Measurements from ENCODE around the gene NPDC1. TPM values are rescaled to one million over a fixed set of nuclear protein-coding genes. Genes with fewer than 3 reads are reported as not detected.

The NPDC1 gene
- total RNA-seq, 1 donor from 2014 or later = 152 TPM

DNA sequence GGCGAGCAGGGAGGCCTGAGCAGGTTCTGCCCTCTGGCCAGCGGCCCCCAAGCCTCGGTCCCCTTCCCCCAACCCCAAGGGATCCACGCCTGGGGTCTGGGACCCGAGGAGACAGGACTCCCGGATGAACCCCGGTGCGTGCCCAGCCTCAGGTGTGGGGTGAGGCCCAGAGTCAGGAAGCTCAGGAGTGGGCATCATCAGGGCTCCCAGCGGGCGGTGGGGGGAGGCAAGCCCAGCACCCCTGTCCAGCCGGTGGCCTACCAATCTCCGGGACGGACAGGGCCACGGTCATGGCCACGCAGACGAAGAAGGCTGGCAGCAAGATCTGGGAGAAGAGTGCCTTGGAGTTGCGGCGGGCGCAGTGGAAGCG, 32.4 kb downstream of the NPDC1 start:
- no peaks in the 10 kb centered on the region for H3K9me3 ChIP-seq
- H3K27me3 ChIP-seq = no peaks in the 10 kb centered on the region
- intact Hi-C loops (cut with DNase I) = no loop called here
- no peak overlapping the region for H3K4me3 ChIP-seq
- ATAC-seq = no peak
- TF ChIP-seq, protein P1, sequence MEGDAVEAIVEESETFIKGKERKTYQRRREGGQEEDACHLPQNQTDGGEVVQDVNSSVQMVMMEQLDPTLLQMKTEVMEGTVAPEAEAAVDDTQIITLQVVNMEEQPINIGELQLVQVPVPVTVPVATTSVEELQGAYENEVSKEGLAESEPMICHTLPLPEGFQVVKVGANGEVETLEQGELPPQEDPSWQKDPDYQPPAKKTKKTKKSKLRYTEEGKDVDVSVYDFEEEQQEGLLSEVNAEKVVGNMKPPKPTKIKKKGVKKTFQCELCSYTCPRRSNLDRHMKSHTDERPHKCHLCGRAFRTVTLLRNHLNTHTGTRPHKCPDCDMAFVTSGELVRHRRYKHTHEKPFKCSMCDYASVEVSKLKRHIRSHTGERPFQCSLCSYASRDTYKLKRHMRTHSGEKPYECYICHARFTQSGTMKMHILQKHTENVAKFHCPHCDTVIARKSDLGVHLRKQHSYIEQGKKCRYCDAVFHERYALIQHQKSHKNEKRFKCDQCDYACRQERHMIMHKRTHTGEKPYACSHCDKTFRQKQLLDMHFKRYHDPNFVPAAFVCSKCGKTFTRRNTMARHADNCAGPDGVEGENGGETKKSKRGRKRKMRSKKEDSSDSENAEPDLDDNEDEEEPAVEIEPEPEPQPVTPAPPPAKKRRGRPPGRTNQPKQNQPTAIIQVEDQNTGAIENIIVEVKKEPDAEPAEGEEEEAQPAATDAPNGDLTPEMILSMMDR (IDR thresholded peaks at IDR 0.05) = no peak
- H3K27ac ChIP-seq = no peak overlapping the region
- H3K4me1 ChIP-seq = no peaks in the 10 kb centered on the region
- peaks cover 11% of the 10 kb centered on the region for H3K36me3 ChIP-seq
- no peak for DNase-seq

DNA sequence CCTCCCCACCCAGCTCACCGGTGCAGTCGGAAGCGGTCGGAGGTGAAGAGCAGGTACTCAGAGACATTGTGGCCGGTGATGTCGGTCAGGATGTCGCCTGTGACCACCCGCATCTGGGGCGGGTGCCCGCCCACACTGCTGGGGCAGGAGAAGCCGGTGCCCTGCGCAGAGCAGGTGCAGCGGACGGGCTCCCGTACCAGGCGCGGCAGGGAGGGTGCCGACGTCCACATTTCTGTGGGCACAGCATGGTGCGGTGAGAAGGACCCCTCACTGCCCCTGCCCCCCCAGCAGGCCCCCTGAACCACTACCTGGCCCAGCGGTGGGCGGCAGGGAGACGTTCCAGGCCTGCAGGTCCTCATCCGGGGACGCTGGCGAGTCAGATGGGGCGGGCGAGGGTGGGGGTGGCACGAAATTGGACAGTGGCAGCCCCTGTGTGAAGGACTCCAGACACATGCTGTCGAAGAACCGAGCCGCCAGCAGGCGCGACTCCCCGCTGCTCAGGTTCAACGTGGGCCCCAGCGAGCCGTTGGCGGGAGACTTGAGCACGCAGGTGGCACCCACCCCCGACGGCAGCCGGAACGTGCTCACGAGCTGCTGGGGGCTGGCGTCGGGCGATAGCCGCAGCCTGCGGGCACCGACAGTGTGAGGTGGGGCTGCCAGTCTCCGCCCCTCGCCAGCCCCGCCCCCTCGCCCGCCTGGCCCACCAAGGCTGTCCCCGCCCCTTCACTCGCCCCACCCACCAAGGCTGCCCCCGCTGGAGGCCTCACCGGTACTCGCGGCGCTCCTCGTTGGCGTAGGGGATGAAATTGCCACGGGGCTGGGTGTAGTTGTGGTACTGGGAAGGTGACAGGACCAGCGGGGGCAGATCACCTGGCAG, 33.0 kb downstream of the NPDC1 start:
- DNase-seq (no peak), ATAC-seq (no peak)
- Histone ChIP-seq H3K4me1 (no peaks in the 10 kb centered on the region), H3K27ac (no peak overlapping the region), H3K9me3 (no peaks in the 10 kb centered on the region), H3K4me3 (no peak overlapping the region), H3K36me3 (peaks cover 11% of the 10 kb centered on the region), H3K27me3 (no peaks in the 10 kb centered on the region)
- intact Hi-C loops (cut with DNase I) = no loop called here
- TF ChIP-seq, protein P1 (IDR thresholded peaks at IDR 0.05) = no peak

DNA sequence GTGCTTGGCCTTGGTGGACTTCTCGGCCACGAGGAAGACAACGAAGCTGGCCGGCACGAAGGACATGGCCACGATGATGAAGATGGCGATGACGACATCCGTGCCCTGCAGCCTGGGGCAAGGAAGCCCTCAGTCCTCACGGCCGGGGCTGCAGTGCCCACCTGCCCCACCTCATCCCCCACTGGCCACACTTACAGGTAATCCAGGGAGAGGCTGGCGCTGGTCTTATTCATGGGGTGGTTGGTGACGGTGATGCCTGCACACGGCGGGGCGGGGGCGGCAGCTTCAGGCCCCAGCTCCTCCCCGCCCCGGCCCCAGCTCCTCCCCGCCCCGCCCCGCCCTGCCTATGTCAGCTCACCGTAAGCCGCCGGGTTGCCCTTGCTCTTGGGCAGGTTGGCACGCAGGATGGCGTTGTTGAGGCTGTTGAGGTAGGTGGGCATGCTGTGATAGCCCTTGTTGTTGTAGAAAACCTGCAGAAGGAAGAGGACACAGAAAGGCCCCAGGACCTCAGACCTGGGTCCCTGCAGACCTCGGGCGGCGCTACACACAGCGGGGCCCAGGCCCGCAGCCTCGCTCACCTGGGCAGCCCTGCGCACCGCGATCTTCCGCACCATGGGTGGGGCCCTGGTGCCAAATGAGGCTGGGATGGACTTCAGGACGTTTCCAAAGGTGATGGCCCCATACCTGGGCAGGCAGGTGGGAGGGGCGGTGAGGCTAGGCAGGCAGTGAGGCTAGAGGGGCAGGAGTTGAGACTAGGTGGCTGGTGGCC, 33.9 kb downstream of the NPDC1 start:
- Histone ChIP-seq H3K4me1 (peaks cover 4% of the 10 kb centered on the region), H3K27me3 (no peaks in the 10 kb centered on the region), H3K27ac (no peak overlapping the region), H3K9me3 (no peaks in the 10 kb centered on the region), H3K4me3 (no peak overlapping the region), H3K36me3 (peaks cover 11% of the 10 kb centered on the region)
- no peak for DNase-seq
- intact Hi-C loops (cut with DNase I) = no loop called here
- no peak for ATAC-seq
- TF ChIP-seq, protein P1 (IDR thresholded peaks at IDR 0.05) = no peak

DNA sequence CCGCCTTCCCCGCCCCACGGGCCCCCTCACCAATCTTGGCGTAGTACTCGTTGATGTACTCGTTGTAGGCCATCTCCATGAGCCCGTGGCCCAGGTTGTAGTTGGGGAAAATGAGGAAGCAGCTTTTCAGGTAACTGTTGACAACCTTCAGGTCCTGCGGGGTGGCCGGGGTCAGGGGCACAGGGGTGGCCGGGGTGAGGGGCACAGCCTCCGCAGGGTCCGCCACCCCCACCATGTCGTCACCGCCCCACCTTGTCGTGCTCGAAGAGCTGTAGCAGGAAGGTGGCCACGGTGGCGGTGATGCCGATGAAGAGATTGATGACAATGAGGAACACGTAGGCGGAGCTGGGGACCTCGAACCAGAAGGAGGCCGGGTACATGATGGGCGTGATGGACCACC, 34.8 kb downstream of the NPDC1 start:
- Histone ChIP-seq H3K27ac (no peak overlapping the region), H3K27me3 (no peaks in the 10 kb centered on the region), H3K4me3 (no peak overlapping the region), H3K36me3 (peaks cover 8% of the 10 kb centered on the region), H3K9me3 (no peaks in the 10 kb centered on the region), H3K4me1 (peaks cover 5% of the 10 kb centered on the region)
- TF ChIP-seq, protein P1 (IDR thresholded peaks at IDR 0.05) = no peak
- DNase-seq (no peak), ATAC-seq (no peak)
- intact Hi-C loops (cut with DNase I) = no loop called here

DNA sequence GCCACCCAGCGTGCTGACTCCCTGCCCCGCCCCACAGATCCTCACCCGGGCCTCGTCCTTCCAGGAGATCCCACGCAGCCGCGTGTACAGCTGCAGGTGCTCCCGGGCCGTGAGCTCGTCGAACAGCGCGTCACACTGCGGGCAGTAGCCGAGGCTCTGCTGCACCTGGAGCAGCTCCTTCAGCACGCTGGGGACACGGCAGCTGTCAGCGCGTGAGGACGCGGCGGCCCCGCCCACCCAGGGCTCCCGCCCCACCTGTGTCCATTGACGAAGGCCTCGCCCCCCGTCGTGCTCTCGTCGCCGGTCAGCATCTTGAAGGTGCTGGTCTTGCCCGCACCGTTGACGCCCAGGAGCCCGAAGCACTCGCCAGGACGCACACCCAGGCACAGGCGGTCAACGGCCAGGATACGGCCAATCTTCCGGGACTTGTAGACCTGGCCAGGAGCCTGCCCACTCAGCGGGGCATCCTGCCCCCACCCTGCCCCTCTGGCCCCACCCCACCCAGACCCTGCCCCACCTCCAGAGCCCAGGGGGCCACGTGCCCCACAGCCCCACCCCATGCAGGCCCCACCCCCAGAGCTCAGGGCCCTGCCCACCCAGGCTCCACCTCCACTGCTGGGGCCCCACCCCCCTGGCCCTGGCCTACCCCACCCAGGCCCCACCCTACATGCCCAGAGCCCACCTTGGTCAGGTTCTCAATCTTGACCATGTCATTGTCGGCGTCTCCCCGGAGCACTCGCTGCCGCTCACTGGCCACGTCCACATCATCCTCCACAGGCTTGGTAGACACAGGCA, 35.8 kb downstream of the NPDC1 start:
- H3K36me3 ChIP-seq = no peaks in the 10 kb centered on the region
- intact Hi-C loops (cut with DNase I) = no loop called here

More for the DNA sequence above, 35.8 kb downstream of the NPDC1 start:
- ATAC-seq (no peak), DNase-seq (no peak)
- Histone ChIP-seq H3K4me3 (no peak overlapping the region), H3K9me3 (no peaks in the 10 kb centered on the region), H3K27ac (no peak overlapping the region), H3K27me3 (no peaks in the 10 kb centered on the region), H3K4me1 (peaks cover 5% of the 10 kb centered on the region)
- TF ChIP-seq, protein P1 (IDR thresholded peaks at IDR 0.05) = no peak
